HG03460 (cell line): ENCODE results near the gene SOCS7.

Source experiments
- ATAC-seq: cut with Tn5 transposase; IDR thresholded peaks from one replicate; pipeline ENCODE4 v1.9.1; 2021; ENCODE audit not compliant: unreplicated experiment

Gene SOCS7

GRCh38 chr17:38361694-38362465 lies 10.2 kb downstream of the SOCS7 start:
- ATAC-seq: no peak

GRCh38 chr17:38363016-38363415 lies 11.4 kb downstream of the SOCS7 start:
- no peak for ATAC-seq

GRCh38 chr17:38364741-38365140 lies 13.1 kb downstream of the SOCS7 start:
- no peak for ATAC-seq

- ATAC-seq: no peak
These were observed 17.7 kb downstream of the SOCS7 start for GRCh38 chr17:38369124-38369886.

GRCh38 chr17:38379448-38379847 lies 27.8 kb downstream of the SOCS7 start:
- ATAC-seq: no peak

- no peak for ATAC-seq
These were observed 43.4 kb downstream of the SOCS7 start for GRCh38 chr17:38395090-38395489.

GRCh38 chr17:38397227-38397626 lies 45.6 kb downstream of the SOCS7 start:
- ATAC-seq: no peak

GRCh38 chr17:38400286-38400685 lies 48.6 kb downstream of the SOCS7 start:
- no peak for ATAC-seq

- ATAC-seq: no peak
These were observed 49.8 kb downstream of the SOCS7 start for GRCh38 chr17:38401459-38401858.

GRCh38 chr17:38402897-38403296 lies 51.3 kb downstream of the SOCS7 start:
- ATAC-seq: no peak

GRCh38 chr17:38403491-38403890 lies 51.8 kb downstream of the SOCS7 start:
- no peak for ATAC-seq

- ATAC-seq: no peak
These were observed 52.7 kb downstream of the SOCS7 start for GRCh38 chr17:38404174-38404943.

- no peak for ATAC-seq
These were observed 54.0 kb downstream of the SOCS7 start for GRCh38 chr17:38405654-38406053.

- no peak for ATAC-seq
These were observed 58.6 kb downstream of the SOCS7 start for GRCh38 chr17:38410201-38410600.

- no peak for ATAC-seq
These were observed 63.9 kb downstream of the SOCS7 start for GRCh38 chr17:38415250-38416194.

GRCh38 chr17:38416840-38417209 lies 65.2 kb downstream of the SOCS7 start:
- ATAC-seq: no peak

GRCh38 chr17:38417210-38417951 lies 65.7 kb downstream of the SOCS7 start:
- no peak for ATAC-seq

- ATAC-seq: no peak
These were observed 66.5 kb downstream of the SOCS7 start for GRCh38 chr17:38418062-38418692.

- ATAC-seq: no peak
These were observed 67.3 kb downstream of the SOCS7 start for GRCh38 chr17:38418693-38419507.
